Activated CD8-positive, alpha-beta memory T cell treated with anti-CD3 and anti-CD28 coated beads, Interleukin-2, amount 50 U/mL, for 1 hour (primary cell): ENCODE measurements around the gene SYNCRIP.
A peak's percentile ranks its signal among the peaks of the same experiment; 100 is the strongest.
"Not testable (repeated sequence)": the region's sequence is repeated elsewhere in the genome, so short reads cannot be mapped to it uniquely, and the experiment has no call there.

Experiments
- DNase-seq: peaks from one replicate; pipeline ENCODE4 v3.0.0-alpha.2; 2020; ENCODE audit errors: extremely low read depth

The SYNCRIP gene

GRCh38 chr6:85669735-85670194 lies 27.1 kb upstream of the SYNCRIP start:
- DNase-seq, result peak; percentile 25

GRCh38 chr6:85662251-85662650 lies 19.6 kb upstream of the SYNCRIP start:
- no peak for DNase-seq

DNA sequence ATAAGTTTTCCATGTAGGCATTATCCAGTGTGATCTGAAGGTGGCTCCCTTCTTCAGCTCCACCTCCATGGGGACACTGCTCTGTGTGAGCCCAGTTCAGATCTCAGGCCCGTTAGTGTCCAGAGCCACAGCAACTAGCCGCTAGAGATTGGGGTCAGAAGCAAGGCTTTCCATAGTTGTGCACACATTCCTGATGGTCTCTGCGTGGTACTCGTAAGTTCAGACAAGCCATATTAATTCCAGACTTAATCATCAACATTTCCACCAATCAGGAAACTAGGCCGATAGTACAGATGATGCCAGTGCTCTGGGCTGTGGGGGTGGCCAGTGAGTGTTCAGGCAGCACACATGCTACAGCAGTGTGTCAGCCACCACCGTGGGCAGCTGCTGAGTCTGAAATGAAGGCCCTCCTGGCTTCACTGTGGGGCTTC lies 17.5 kb upstream of the SYNCRIP start:
- no peak for DNase-seq

DNA sequence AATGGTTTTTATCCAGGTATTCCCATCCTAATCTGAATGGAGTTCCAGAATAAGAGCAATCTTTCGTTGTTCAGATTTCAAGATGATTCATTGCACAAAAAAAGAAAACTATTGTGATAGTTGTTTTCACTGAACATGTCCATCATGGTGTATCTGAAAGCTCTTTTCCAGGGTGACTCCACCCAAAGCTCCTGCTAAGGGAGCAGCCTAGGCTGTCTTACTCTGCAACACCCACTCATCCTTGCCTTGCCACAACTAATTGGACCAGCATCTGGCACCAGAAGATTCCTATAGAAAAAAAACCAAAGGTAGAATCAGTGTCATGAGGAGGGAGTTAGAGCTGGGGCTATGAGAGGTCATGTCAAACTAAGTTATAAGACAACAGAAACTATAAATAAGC lies 7.9 kb upstream of the SYNCRIP start:
- DNase-seq, result no peak

- DNase-seq, result no peak
Observed at GRCh38 chr6:85644279-85644762, 1.6 kb upstream of the SYNCRIP start.

DNA sequence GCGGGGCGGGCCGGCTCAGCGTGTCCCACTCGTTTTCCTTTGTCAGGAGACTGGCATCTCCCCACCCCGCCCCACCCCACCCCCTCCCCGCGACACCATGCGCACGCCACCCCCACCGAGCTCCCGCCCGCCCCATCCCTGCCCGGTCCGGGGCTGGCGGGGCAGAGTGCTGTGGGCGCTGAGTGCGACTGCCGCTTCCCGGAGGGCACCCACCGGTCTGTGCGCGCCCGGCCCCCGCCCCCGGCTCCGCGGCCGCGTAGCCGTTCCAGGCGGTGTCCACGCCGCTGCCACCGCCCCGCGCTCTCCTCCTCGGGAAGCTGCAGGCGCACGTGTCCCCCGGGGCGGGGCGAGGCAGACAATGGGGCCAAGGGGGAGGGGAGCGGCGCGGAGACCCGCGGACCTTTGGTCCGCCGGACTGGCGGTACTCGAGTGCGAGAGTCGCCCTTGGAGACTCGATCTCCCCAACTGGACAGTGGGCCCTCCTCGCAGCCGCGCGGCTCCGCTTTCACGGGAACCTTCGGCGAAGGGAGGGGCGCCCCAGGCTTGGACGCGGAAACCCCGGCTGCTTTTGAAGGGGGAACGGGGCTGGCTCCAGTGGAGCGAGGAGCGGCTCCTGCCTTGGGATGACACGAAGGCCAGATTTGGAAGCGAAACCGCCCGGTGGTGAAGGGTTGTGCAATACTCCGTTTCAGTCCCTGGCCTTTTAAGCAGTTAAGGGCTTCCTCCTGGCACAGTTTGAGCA lies 1.0 kb upstream of the SYNCRIP start:
- no peak for DNase-seq

DNA sequence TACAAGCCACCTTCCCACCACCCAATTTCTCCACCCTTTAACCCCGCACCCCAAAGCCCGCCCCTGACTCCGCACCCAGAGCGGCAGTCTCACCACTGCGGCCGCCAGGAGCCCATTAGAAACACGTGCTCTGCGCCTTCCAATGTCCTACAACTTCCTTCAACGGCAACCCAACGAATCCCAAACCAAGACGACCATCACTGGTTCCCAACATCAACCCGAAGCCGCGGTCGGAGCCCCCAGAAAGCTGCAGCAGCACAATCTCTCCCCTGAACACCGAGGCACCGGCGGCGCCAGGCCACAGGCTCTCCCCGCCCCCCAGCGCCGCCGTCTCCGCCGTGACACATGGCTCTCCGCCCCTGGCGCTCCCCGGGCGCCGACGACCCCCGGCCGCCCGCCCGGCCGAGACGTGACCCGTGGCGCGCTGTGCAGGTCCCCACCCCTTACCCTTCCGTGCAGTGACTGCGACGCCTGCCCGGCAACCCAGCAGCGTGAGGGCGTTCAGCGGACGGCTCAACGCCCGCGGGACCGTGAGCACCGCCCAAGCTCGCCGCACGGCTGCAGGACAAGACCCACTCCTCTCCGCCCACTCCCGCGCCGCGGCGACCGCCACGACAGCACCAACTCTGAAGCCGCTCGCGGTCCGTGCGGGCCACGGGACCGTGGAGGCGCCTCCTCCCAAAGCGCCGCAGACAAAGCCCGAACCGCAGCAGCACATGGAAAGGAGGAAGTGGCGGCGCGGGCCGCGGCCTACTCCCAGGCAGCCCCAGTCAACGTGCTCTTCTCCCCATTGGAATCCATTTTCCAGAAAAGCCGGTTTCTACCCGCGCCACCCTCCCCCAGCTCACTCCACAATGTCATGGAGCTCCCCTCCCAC lies 551 bp downstream of the SYNCRIP start:
- DNase-seq, result no peak

DNA sequence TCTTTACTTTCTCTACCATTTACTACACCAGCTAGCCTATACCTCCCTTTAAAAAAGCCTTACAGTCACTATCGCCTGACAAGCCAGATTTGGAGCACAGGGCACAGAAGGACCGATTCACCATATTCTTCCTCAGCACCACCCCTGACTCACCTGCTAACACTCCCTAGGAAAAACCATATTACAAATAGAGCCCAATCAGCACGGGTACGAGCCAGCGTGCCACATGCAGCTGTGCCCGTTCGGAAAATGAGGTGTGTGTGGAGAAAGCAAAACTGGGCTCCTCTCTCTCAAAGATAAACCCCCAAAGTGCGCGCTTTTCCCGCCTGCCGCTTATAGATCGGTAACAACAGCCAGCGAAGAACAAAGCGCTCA lies 1.2 kb downstream of the SYNCRIP start:
- no peak for DNase-seq

- no peak for DNase-seq
Observed at GRCh38 chr6:85640821-85641220, 1.9 kb downstream of the SYNCRIP start.

GRCh38 chr6:85637579-85637978 lies 5.1 kb downstream of the SYNCRIP start:
- no peak for DNase-seq

DNA sequence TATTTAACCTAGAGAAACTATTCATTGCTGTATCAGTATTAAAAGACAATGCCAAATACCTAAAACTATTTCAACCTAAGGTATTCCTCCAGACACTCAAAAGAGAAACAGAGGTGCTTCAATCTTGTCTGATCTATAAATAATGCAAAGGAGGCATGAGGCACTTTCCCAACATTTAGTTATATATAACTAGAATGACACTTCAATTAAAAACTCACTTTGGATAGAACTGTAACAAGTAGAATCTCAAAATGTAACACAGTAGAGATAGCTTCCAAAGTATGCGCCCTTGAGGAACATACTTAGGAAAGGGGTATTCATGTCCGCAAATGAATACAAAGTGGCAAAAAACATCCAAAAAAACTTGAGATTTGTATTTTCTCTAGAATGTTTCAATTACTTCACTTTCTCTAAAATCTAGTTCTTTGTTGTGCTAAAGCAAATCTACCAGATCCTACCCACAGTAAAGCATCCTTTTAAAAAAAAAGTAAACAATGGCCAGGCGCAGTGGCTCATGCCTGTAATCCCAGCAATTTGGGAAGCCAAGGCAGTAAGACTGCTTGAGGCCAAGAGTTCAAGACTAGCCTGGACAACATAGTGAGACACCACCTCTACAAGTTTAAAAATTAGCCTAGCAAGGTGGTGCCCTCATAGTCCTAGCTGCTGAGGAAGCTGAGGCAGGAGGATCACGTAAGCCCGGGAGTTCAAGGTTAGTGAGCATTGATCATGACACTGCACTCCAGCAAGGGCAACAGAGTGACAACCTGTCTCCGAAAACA lies 10.3 kb downstream of the SYNCRIP start:
- no peak for DNase-seq

DNA sequence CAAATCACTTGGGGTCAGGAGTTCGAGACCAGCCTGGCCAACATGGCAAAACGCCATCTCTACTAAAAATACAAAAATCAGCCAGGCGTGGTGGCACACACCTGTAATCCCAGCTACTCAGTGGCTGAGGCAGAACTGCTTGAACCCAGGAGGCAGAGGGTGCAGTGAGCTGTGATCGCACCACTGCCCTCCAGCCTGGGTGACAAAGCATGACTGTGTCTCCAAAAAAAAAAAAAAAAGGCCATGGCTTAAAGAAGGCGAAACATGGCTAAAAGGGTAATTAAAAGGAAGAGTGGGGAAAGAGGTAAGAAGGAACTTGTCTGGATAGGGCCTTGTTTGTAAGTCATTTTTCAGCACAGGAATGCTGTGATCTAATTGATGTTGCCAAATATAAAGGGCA lies 11.6 kb downstream of the SYNCRIP start:
- DNase-seq, result not testable (repeated sequence)

DNA sequence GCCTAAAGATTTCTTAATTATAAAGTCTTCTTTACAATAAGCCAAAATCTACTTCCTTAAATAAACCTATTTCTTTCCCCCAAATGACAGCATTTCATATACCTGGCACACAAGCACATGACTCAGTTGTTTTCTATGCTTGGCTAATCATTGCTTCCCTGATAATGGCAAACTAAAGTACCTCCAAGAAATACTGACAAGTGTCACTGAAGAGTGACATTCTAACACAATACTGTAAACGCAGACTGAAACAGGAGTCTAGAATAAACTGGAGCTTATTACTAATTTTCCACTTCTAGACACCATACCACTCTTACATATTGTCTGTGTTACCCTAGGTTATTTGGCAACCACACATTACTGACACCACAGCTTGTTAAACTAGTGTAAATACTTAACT lies 14.3 kb downstream of the SYNCRIP start:
- no peak for DNase-seq

GRCh38 chr6:85620308-85620707 lies 22.4 kb downstream of the SYNCRIP start:
- DNase-seq, result no peak

GRCh38 chr6:85614780-85615179 lies 27.9 kb downstream of the SYNCRIP start:
- no peak for DNase-seq

DNA sequence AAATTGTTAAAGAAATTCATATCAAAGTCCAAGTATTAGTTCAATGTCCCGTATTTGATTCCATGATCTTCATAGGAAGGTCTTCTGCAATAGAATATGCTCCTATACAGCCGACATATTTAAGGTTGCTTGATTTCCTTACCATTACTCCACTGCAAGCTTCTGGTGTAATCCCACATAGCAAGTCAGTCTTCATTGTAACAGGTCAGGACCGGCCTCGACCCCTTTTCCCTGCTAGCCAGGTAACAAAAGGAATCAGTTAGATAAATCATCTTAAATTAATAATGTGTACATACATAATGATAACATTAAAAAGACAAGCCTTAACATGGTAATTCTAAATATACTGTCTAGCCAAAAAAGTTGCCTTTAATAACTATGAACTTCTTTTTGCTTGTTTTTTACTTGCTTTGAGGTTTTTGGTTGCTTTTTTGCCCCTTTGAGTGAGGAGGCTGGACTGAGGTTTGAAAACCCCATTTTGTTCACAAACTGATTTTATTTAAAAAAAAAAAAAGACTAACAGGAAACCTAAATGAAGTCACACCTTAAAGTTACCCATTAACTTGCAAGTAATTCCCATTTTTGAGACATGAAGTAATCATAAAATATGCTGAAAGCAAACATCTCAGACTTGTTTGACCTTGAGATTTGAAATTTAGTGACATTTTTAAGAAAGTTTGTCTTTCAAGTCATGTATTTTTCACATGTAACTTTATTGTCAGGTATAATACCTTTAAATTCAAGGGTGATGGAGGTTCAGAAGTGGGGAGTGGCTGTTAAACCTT lies 29.8 kb downstream of the SYNCRIP start:
- DNase-seq, result no peak

DNA sequence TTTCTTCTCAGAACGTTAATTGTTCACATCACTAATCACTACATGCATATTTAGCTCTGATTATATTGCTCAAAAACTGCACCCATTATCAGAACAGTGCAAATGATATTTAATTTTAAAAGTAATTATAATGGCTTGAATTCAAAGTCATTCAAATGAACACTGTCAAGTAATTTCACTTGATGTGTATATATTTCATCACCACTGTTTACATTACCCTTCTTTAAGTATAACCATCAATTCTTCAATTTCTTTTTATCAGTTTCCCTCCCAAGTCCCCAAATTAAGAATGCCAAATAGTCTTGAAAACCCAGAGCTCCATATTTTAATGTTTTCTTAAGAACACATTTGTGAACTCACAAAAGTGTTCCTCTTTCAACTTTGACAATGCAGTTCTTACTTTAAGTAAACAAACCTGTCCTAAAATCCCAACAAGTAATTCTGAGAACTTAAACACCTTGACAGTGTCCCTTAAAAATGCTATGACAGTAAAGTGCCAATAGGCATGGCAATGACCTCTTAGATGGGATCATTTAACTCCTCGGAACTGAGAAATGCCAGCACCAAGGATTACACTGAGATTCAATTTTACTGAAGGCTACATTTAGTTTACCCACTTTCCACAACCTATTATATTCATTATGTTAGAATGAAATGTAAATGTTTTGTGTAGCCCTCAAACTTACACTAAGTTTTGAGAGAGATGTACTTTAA lies 32.3 kb downstream of the SYNCRIP start:
- DNase-seq, result no peak

GRCh38 chr6:85602100-85602499 lies 40.6 kb downstream of the SYNCRIP start:
- DNase-seq, result no peak

- DNase-seq, result no peak
Observed at GRCh38 chr6:85600713-85601313, 41.9 kb downstream of the SYNCRIP start.
